Measurements from ENCODE around the gene POLL.

DNA sequence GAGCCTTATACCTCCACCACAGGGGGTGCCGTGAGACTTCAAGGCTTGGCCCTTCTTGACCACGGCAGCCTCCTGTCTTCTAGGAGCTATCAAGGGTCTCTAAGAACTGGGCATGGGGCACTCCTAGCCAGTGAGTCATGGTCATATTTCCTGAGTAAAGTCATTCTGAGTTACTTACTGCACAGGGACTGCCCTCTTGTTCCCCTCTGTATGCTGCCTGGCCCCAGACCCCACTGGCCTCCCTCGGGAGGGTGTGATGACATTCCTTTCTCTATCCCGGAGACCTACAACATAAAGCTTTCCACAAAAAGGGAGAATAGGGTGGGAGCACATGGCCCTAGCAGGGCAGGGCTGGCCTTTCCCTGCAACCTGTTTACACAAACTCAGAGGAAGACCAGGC lies 21.4 kb upstream of the POLL start:
- TF ChIP-seq GATA3 (IDR thresholded peaks at IDR 0.05; ENCODE audit: low read depth, low read length) (no peak), GATA2 (IDR thresholded peaks at IDR 0.05; ENCODE audit: low read depth, low read length) (no peak)

Data from SH-SY5Y (cell line).